ENCODE results near the gene ADRM1. TPM values are rescaled to one million over a fixed set of nuclear protein-coding genes. Genes with fewer than 3 reads are reported as not detected.

ADRM1 gene
- total and polyA plus RNA-seq, 10 of the 15 experiments (the other 5 are each of a cell fraction or from before 2014, with no cell fraction given), result 3.4 to 213 (median 95.9) TPM

- TF ChIP-seq ZNF687 (IDR thresholded peaks at IDR 0.05) (no peak), RUNX3 (IDR thresholded peaks at IDR 0.05; ENCODE audit: low read length) (no peak), POLR2A (IDR thresholded peaks at IDR 0.05; ENCODE audit: low read depth, low read length) (no peak), NR2F1 (conservative IDR thresholded peaks at IDR 0.05) (no peak), CHD2 (IDR thresholded peaks at IDR 0.05; ENCODE audit: borderline replicate concordance, low read depth, low read length) (no peak), ATF3 (IDR thresholded peaks at IDR 0.05; ENCODE audit: borderline replicate concordance, extremely low read depth, low read depth, low read length) (no peak), FOS (IDR thresholded peaks at IDR 0.05; ENCODE audit: borderline replicate concordance, extremely low read depth, insufficient read length) (no peak), EED (IDR thresholded peaks at IDR 0.05; ENCODE audit: low read depth) (no peak), NR2C2 (IDR thresholded peaks at IDR 0.05; ENCODE audit: borderline replicate concordance, control insufficient read depth, insufficient read length, low read depth) (no peak), PAX8 (IDR thresholded peaks at IDR 0.05) (no peak), RAD51 (IDR thresholded peaks at IDR 0.05) (no peak), SIX5 (IDR thresholded peaks at IDR 0.05; ENCODE audit: low read depth, low read length, severe bottlenecking) (no peak), SIN3A (IDR thresholded peaks at IDR 0.05; ENCODE audit: low read depth, low read length) (no peak), SREBF2 (IDR thresholded peaks at IDR 0.05; ENCODE audit: low read length) (no peak)
- TF ChIP-seq, protein P1, sequence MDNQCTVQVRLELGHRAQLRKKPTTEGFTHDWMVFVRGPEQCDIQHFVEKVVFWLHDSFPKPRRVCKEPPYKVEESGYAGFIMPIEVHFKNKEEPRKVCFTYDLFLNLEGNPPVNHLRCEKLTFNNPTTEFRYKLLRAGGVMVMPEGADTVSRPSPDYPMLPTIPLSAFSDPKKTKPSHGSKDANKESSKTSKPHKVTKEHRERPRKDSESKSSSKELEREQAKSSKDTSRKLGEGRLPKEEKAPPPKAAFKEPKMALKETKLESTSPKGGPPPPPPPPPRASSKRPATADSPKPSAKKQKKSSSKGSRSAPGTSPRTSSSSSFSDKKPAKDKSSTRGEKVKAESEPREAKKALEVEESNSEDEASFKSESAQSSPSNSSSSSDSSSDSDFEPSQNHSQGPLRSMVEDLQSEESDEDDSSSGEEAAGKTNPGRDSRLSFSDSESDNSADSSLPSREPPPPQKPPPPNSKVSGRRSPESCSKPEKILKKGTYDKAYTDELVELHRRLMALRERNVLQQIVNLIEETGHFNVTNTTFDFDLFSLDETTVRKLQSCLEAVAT (IDR thresholded peaks at IDR 0.05), result no peak
Measured at GRCh38 chr20:62316331-62317166, 13.8 kb downstream of the ADRM1 start (continued).
